Tibial nerve (tissue), 4 donors: ENCODE data around the gene ANKRD44. TPM values are rescaled to one million over a fixed set of nuclear protein-coding genes. Genes with fewer than 3 reads are reported as not detected.

Experiments used
- DNase-seq, 2 donors: peaks; one replicate each; pipeline ENCODE4 v3.0.0-alpha.2; 2019; ENCODE audit warnings: low spot score in 2 of 2
- H3K27ac ChIP-seq, 4 donors: fragments of 200-600 bp; sonication (generic) in 3 of 4; one replicate each; pipeline ENCODE4 v1.5.1; 2017 to 2019; ENCODE audit warnings: mild to moderate bottlenecking in 1 of 4
- H3K27me3 ChIP-seq, 2 donors: fragments of 200-600 bp; sonication (generic) in 1 of 2; one replicate each; pipeline versions ENCODE4 v1.5.1 to v1.6.0; 2017 to 2019
- H3K36me3 ChIP-seq, 3 donors: fragments of 200-600 bp; sonication (generic); one replicate each; pipeline ENCODE4 v1.5.1; 2018 to 2019
- H3K4me1 ChIP-seq, 4 donors: fragments of 200-600 bp; sonication (generic) in 3 of 4; one replicate each; pipeline ENCODE4 v1.5.1; 2017 to 2019
- H3K4me3 ChIP-seq, 4 donors: fragments of 200-600 bp; sonication (generic) in 3 of 4; one replicate each; pipeline ENCODE4 v1.5.1; 2017 to 2019; ENCODE audit warnings: mild to moderate bottlenecking in 1 of 4, moderate library complexity in 1 of 4
- H3K9me3 ChIP-seq, 4 donors: fragments of 200-600 bp; sonication (generic) in 3 of 4; one replicate each; pipeline ENCODE4 v1.5.1; 2017 to 2019
- EP300 ChIP-seq, 2 donors: sonication (generic); formaldehyde crosslinking; IDR thresholded peaks; one replicate each; pipeline ENCODE4 v1.6.1; 2017; ENCODE audit warnings: antibody characterized with exemption in 2 of 2, mild to moderate bottlenecking in 1 of 2
- POLR2A ChIP-seq, 2 donors: fragments of 450-650 bp; IDR thresholded peaks; one replicate each; pipeline ENCODE4 v1.6.1; 2017; ENCODE audit warnings: antibody characterized with exemption in 2 of 2, mild to moderate bottlenecking in 2 of 2, moderate library complexity in 2 of 2
- WGBS, 2 donors: methylation state at CpG; one replicate each; pipeline ENCODE4 v1.1.5; 2018; 5-methylcytosine and 5-hydroxymethylcytosine counted together
- total RNA-seq, 4 donors: library from RNA; depleted of rRNA; stranded (reverse); fragments of >200 nt; gene quantifications; one replicate each; pipeline ENCODE4 v1.1.0, GENCODE V29; 2016
- TF ChIP-seq, protein P1 (sequence below), 5 experiments: fragments of 200-600 bp in 3 of 5; fragments of 450-650 bp in 2 of 5; sonication (generic) in 3 of 5; IDR thresholded peaks; one replicate each; pipeline ENCODE4 v1.5.1; 2016 to 2019; ENCODE audit warnings: antibody characterized with exemption in 5 of 5, mild to moderate bottlenecking in 3 of 5, moderate library complexity in 2 of 5

Gene ANKRD44
- total RNA-seq, 4 donors from 2014 or later = 28.5 to 48.9 (median 41.5) TPM

DNA sequence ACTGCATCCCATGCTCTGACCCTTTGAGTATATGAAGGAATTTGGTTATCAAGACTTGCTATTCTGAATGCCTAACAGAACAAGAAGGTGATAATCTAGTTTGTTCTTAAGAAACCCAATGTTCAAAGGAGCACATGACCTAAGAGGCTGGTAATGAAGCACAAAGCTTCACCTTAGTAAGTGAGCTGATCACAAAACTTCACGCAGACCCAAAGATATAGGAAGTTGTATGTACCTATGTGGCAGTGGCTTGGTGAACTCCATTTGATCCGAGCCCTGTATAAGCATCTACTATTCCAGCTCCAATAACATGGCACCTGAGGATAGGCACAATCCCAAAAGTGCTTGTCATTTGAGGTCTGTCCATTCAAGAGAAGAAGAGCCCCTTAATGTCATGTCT lies 78.6 kb downstream of the ANKRD44 start:
- 100% methylated on average over 2 of the region's 2 CpGs for WGBS, 2 donors
- Histone ChIP-seq H3K36me3 (no peaks in the 10 kb centered on the region), H3K4me1 (peaks cover 0 to 46% (median 8%) of the 10 kb centered on the region in 4 donors), H3K4me3 (no peak overlapping the region), H3K27ac (no peak overlapping the region), H3K27me3 (no peaks in the 10 kb centered on the region), H3K9me3 (no peaks in the 10 kb centered on the region)
- no peak for TF ChIP-seq POLR2A (IDR thresholded peaks at IDR 0.05)
- no peak for TF ChIP-seq EP300 (IDR thresholded peaks at IDR 0.05)
- TF ChIP-seq, protein P1, sequence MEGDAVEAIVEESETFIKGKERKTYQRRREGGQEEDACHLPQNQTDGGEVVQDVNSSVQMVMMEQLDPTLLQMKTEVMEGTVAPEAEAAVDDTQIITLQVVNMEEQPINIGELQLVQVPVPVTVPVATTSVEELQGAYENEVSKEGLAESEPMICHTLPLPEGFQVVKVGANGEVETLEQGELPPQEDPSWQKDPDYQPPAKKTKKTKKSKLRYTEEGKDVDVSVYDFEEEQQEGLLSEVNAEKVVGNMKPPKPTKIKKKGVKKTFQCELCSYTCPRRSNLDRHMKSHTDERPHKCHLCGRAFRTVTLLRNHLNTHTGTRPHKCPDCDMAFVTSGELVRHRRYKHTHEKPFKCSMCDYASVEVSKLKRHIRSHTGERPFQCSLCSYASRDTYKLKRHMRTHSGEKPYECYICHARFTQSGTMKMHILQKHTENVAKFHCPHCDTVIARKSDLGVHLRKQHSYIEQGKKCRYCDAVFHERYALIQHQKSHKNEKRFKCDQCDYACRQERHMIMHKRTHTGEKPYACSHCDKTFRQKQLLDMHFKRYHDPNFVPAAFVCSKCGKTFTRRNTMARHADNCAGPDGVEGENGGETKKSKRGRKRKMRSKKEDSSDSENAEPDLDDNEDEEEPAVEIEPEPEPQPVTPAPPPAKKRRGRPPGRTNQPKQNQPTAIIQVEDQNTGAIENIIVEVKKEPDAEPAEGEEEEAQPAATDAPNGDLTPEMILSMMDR (IDR thresholded peaks at IDR 0.05) = no peak
- no peak for DNase-seq

DNA sequence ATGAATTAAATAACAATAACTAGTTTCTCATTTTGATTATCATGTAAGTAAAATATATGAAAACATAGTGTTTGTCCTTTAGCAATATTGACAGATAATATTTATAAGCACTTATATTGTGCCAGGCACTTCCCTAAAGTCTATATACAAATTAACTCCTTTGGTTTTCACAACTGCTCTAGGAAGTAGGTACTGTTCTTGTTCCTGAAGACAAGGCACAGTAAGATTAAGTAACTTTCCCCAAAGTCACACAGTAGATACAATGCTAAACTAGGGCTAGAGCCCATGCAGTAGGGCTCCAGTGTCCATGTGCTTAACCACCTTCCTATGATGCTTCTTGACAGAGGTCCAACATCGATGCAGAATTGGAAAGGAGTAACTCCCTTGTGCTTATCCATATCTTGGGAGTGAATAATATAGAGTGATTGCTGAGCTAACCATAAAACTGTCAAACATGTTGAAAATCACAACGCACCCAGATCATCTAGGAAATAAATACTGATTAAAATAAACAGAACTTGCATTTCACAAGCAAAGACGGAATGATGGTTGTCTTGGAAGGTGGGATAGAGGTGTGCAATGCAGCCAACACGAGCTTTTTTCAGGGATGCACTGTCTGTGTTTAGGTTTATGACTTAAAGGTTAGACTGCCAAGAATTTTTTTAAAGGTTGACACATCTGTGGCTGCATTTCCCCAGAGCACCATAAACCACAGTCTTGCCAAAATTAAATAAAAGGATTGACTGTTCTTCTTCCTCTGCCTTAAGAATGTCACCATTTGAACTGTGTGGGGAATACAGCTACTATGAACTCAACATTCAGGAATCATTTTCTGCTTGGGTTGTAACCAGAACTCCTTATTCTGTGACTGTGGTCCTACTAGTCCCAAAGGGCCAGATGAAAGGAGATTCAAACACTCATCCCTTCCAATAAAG lies 80.8 kb downstream of the ANKRD44 start:
- no peaks in the 10 kb centered on the region for H3K9me3 ChIP-seq
- H3K4me1 ChIP-seq = peaks cover 0 to 37% (median 4%) of the 10 kb centered on the region in 4 donors
- WGBS, 2 donors = 46 to 52% methylated on average over 4 of the region's 4 CpGs
- no peaks in the 10 kb centered on the region for H3K36me3 ChIP-seq
- DNase-seq = no peak
- TF ChIP-seq EP300 (IDR thresholded peaks at IDR 0.05) (no peak), POLR2A (IDR thresholded peaks at IDR 0.05) (no peak)
- TF ChIP-seq, protein P1 (IDR thresholded peaks at IDR 0.05) = no peak
- no peak overlapping the region for H3K4me3 ChIP-seq
- no peak overlapping the region for H3K27ac ChIP-seq
- no peaks in the 10 kb centered on the region for H3K27me3 ChIP-seq

DNA sequence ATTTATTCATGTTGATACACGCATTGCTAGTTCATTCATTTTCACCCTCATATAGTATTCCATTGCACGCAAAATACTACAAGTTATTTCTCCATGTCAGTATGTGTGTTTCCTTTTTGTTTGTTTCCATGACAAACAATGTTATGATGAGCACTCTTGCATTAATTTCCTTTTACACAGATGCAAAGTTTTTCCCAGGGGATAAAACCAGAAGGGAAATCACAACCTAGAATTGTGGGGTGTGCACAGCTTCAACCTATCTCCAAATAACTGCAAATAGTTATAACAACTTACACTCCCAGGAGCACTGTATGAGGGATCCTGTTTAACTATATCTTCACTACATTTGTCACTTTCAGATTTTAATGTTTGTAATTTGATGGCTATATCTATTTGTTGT lies 87.1 kb downstream of the ANKRD44 start:
- H3K9me3 ChIP-seq = no peaks in the 10 kb centered on the region
- H3K36me3 ChIP-seq = no peaks in the 10 kb centered on the region
- no peak overlapping the region for H3K4me3 ChIP-seq
- 98% methylated on average over 2 of the region's 2 CpGs for WGBS, 2 donors
- H3K4me1 ChIP-seq = peaks cover 0 to 11% (median 2%) of the 10 kb centered on the region in 4 donors
- no peak for DNase-seq
- TF ChIP-seq EP300 (IDR thresholded peaks at IDR 0.05) = no peak
- TF ChIP-seq, protein P1 (IDR thresholded peaks at IDR 0.05) = no peak
- TF ChIP-seq POLR2A (IDR thresholded peaks at IDR 0.05) = no peak
- H3K27ac ChIP-seq = no peak overlapping the region
- H3K27me3 ChIP-seq = no peaks in the 10 kb centered on the region

DNA sequence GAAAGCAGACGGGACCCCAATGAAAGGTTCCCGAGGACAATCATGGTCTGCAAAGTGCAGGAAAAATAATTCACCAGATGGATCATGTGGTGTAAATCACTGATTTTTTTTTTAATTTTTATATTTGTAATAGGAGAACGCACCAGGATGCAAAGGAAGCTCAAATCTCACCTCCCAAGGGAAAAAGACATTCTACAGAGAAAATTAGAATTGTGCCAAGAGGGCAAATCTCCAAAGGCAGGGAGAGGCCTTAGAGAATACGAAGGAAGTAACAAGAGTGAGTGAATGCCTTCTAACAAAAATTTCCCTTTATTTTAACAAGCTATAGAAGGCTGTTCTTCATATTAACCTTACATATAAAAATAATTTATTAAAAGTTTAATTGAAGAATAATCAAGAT lies 90.9 kb downstream of the ANKRD44 start:
- Histone ChIP-seq H3K36me3 (no peaks in the 10 kb centered on the region), H3K4me1 (peaks cover 0 to 30% (median 25%) of the 10 kb centered on the region in 4 donors), H3K9me3 (no peaks in the 10 kb centered on the region), H3K4me3 (no peak overlapping the region), H3K27me3 (no peaks in the 10 kb centered on the region), H3K27ac (no peak overlapping the region)
- no peak for DNase-seq
- WGBS, 2 donors = 71 to 78% methylated on average over 4 of the region's 4 CpGs
- TF ChIP-seq, protein P1 (IDR thresholded peaks at IDR 0.05) = no peak
- TF ChIP-seq EP300 (IDR thresholded peaks at IDR 0.05) = no peak
- no peak for TF ChIP-seq POLR2A (IDR thresholded peaks at IDR 0.05)

DNA sequence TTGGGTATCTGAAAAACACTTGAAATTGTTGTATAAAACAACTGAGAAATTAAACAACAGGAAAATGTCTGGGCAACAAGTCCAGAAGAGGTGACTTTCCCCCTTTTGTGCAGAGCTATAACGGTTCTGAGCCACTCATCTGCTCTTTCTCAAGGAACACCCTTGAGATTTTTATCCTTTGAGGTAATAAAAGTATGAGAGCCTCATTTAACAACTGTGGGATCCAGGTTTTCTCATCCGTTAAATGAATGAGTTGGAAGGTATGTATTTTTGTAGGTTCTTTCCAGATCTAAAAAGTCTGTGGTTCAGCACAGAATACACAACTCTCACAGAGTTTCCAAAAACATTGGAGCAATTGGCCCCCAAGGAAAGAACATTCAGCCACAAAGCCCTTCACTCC lies 93.0 kb downstream of the ANKRD44 start:
- no peak overlapping the region for H3K4me3 ChIP-seq
- DNase-seq = no peak
- WGBS, 2 donors = 59 to 68% methylated on average over 2 of the region's 2 CpGs
- TF ChIP-seq, protein P1 (IDR thresholded peaks at IDR 0.05) = no peak
- TF ChIP-seq EP300 (IDR thresholded peaks at IDR 0.05) = no peak
- TF ChIP-seq POLR2A (IDR thresholded peaks at IDR 0.05) = no peak
- no peaks in the 10 kb centered on the region for H3K36me3 ChIP-seq
- H3K27me3 ChIP-seq = no peaks in the 10 kb centered on the region
- no peaks in the 10 kb centered on the region for H3K9me3 ChIP-seq
- peak overlapping the region in 1 of 4 donors; percentile 29 for H3K27ac ChIP-seq
- H3K4me1 ChIP-seq = peaks cover 0 to 41% (median 36%) of the 10 kb centered on the region in 4 donors
